SK-N-DZ (cell line): ENCODE results near the gene PTPN3.

Source experiments
- DNase-seq: peaks from one replicate; pipeline ENCODE4 v3.0.0-alpha.2; 2015; ENCODE audit warnings: low spot score

PTPN3 gene

DNA sequence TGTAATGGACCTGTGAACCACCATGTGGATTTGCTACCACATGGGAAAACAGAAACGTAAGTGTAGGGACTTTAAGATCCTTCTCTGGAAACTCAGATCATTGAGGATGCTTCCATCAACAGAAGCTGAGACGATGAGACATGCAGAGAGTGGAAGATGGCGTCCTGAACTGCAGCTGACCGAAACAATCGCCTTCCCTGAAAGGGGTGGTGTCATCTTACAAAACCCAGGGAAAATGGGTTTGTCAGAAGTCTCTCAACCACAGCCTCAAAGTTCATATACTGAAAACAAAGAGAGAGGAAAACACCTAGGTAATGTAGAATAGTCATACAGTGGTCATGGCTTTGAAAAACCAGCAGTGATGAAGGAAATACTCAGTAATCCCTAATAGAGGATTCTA, 6.6 kb upstream of the PTPN3 start:
- no peak for DNase-seq

GRCh38 chr9:109500421-109500974, 2.4 kb upstream of the PTPN3 start:
- no peak for DNase-seq

DNA sequence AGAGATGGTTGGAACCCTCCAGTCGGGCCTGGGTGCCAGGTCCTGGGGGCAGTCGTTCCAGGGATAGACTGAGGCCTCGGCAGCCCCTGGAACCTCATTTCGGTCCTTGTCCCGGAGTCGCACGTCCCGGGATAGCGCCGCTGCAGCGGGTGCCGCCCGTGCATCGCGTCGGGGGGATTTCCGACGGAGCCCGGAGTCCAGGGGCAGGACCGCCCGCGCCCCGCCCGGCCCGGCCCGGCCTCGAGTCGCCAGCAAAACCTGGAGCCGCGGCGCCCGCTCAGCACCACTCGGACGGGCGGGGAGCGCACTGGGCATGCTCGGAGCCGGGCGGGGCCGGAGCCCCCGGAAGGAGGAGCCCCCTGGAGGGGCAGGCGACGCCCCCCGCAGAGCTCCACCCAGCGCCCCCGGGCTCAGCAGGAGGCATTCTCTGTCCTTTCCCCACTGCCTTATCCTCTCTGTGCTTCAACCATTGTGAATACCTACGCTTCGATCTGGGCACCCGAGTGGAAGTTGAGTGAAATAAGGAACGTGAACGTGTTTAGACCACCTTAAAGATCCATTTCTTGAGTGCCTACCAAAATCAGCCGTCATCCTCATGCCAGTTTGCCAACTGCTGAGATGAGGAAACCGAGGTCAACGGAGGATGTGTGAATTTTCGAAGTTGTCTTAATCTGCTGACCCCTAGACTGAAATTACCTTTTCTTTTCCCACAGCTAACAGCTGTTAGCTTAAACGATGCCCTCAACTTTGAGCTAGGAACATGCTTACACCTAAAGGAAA, 1.7 kb upstream of the PTPN3 start:
- DNase-seq, result no peak

DNA sequence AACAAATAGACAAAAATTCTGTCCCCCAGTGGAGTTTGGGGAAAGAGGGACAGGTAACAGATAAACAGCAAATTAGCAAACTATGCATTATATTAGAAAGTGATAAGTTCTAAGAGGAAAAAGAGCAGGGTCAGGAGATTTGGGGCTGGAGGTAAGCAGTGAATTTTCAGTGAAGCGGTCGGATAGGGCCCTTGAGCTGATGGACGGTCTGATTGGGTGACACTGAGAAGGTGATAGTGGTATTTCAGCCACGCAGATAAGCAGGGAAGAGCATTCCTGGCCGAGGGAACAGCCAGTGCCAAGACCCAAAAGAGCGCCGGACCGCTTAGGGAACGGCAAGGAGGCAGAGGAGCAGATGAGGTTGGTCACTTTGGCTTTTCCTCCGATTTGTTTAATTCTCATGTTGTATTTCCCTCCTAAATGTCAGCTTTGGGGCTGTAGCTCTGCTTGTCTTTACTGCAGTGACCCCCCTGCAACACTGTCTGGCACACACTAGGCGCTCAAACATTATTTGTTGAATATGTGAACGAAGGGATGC, 1.1 kb upstream of the PTPN3 start:
- DNase-seq, result no peak

GRCh38 chr9:109497226-109498153, 617 bp downstream of the PTPN3 start:
- no peak for DNase-seq

- DNase-seq, result no peak
These were observed 1.3 kb downstream of the PTPN3 start for GRCh38 chr9:109496841-109497225.

- DNase-seq, result no peak
These were observed 1.9 kb downstream of the PTPN3 start for GRCh38 chr9:109496218-109496617.

- peak; percentile 14 for DNase-seq
These were observed 4.5 kb downstream of the PTPN3 start for GRCh38 chr9:109493648-109494047.

DNA sequence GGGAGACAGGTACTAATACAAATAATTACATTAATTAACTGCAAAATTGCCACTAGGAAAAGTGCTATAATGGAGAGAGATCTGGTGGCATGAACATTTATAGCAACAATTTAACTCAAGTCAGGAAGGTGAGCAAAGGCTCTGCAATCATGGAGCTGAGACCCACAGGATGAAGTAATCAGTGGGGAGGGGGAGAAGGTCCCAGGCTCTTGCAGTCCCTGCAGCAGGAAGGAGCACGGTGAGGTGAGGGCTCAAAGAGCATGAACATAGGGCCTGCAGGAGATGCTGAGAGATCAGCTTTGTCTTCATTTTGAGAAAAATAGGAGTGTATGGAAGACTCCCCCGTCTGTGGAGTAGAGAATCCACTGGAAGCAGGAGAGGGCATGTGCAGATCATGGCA, 6.5 kb downstream of the PTPN3 start:
- DNase-seq, result no peak

DNA sequence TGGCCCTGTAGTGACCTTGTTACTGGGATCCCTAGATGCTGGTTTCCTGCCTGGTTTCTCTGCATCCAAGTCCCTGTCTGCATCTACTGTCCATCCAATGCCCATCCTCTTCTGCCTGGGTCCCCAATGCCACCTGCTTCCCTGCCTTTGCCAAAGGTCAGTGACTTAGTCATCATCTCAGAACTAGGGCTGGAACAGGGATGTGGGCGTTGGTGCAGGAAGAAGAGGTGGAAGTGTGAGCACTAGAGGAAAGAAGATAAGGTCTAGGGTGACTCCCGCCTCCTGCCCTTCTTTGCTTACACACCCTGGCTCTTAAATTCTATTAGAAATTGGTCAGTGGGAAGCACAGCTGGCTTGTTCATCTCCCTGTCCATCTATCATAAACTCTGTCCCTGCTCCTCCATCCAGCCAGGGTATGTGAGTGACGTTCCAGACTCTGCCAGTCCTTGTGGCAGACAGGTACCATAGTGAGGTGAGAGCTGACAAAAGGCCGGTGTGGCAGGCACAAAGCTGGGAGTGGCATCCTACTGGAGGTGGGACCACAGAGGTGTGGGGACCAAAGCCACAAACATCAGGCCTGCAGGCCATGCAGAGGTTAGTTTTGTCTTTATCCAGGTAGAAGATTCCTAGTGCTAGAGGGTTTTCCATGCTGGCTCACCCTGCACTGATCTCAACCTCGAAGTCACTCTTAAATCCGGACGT, 9.2 kb downstream of the PTPN3 start:
- DNase-seq, result no peak

GRCh38 chr9:109488351-109488750, 9.8 kb downstream of the PTPN3 start:
- DNase-seq, result no peak

DNA sequence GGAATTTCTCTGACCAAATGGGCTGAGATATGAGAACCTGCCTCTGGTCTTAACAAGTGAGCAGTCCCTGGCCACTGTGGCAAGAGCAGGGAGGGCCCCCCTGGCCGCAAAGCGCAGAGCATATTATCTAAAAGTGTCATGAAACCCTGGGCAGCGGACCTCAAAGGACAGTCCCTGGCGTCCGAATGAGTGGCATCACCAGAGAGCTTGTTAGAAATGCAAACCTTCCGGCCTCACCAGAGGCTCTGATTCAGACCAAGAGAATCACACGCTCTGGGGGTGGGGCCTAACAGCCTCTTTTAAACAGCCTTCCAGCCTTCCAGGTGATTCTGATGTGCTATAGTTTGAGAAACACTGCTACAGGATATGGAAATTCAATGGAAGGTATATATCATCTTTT, 10.9 kb downstream of the PTPN3 start:
- no peak for DNase-seq

- DNase-seq, result no peak
These were observed 14.2 kb downstream of the PTPN3 start for GRCh38 chr9:109483744-109484429.

- no peak for DNase-seq
These were observed 15.7 kb downstream of the PTPN3 start for GRCh38 chr9:109482391-109482916.

DNA sequence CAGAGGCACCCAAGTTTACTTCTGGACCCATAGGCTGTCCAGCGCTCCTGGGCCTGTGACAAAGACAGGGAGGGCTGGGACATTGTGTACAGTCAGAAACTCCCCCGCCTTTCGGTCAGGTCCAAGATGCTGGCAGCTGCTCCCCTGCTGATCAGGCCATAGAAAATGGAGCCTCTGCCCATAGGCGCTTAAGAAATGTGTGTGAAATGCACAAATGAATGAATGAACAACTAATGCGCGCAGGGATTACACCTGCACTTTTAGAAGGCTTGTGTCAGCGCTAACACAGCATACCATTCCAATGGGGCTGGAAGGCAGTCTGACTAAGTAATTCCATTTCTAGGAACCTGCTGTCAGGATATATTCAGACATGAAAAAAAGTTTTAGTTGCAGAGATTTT, 16.3 kb downstream of the PTPN3 start:
- no peak for DNase-seq

- DNase-seq, result no peak
These were observed 18.3 kb downstream of the PTPN3 start for GRCh38 chr9:109479822-109480221.

DNA sequence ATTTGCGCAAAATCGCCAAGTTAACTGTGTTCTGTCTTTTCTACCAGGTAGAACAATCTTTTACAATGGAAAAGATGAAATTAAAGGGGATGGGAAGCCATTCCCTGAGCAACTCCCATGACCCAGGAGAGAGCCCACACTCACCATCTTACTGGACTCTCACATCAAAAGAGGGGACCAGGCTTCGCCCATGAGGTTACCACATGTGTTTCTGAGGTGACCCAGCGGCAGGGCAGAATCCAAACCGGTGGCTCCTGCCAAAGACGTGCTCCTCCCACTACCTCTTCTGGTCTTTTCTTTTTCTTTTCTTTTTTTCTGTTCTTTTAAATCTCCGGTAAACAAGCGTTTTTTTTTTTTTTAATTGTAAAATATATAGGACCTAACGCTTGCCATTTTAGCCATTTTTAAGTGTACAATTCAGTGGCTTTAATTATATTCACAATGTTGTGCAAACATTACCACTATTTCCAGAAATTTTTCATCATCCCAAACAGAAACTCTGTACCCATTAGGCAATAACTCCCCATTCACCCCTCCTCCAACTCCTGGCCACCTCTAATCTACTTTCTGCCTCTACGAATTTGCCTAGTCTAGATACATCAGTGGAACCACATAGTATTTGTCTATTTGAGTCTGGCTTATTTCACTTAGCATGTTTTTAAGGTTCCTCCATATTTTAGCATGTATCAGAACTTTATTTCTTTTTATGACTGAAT, 19.3 kb downstream of the PTPN3 start:
- no peak for DNase-seq

GRCh38 chr9:109478051-109478563, 20.0 kb downstream of the PTPN3 start:
- no peak for DNase-seq

DNA sequence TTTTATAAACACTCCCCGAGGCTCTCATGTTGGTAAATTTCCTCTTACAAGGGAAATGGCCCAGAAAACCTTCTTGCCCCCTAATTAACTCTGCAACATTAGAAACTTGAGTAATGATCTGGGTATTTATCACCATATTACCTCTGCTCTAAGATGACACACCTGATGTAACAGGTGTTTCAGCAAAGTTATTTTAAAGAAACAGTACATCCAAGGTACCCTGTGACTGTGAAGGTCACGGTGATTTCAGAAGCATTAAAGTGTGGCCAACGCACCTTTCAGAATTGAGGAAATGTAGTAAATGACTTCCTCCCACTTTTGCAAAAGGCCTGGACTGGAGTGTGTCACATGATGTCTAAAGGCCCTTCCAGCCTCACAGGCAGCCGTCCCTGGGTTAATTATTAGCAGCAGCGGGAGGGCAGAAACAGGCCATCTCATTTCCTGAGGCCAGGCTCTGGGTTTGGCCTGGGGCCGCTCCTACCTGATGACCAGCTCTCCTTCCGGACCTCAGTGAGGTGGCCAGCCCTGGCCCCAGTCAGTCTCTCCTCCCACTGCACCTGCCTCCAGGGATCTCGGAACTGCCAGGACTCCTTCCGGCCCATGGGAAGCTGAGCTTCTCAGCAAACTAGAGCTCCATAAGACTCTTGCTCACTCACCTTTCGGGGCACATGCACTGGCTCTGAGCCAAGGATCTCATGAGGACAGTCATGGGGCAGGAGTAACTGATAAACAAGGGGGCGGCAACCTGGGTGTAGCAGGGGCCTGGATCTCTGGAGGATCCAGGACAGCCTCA, 20.7 kb downstream of the PTPN3 start:
- DNase-seq, result no peak
